PC-3 (cell line): ENCODE results near the gene OGFRL1. TPM values are rescaled to one million over a fixed set of nuclear protein-coding genes. Genes with fewer than 3 reads are reported as not detected.

ENCODE experiments used
- ATAC-seq: fragments of 200-7000 bp; cut with Tn5 transposase; 2 replicates; pipeline ENCODE4 v1.9.1; 2020; ENCODE audit warnings: mild to moderate bottlenecking, moderate library complexity
- BruUV-seq: library from RNA; stranded (reverse); fragments of 400-500 nt; replicated peaks from 2 replicates; lab custom pipeline; 2021; lab: Mats Ljungman, UMichigan
- CTCF ChIA-PET: fragments of 300-600 bp; sonication (Branson Sonifier 250); formaldehyde crosslinking; loops from one replicate; lab custom pipeline; 2022; ENCODE audit warnings: antibody characterized with exemption; lab: Charles Lee
- POLR2A ChIA-PET: fragments of 300-600 bp; sonication (Branson Sonifier 250); formaldehyde crosslinking; loops from one replicate; lab custom pipeline; 2022; ENCODE audit warnings: antibody characterized with exemption; ENCODE audit not compliant: unreplicated experiment; lab: Charles Lee
- DNase-seq: peaks from one replicate; pipeline ENCODE4 v3.0.0-alpha.2; 2015
- H2AFZ ChIP-seq: fragments of 300-600 bp; sonication (generic); 2 replicates; pipeline ENCODE4 v1.6.0; 2016; ENCODE audit warnings: antibody characterized with exemption, low read length
- H3F3A ChIP-seq: fragments of 300-600 bp; sonication (generic); one replicate; pipeline ENCODE4 v1.6.0; 2017; ENCODE audit warnings: antibody characterized with exemption, low read length, control low read depth, mild to moderate bottlenecking; ENCODE audit not compliant: unreplicated experiment
- H3K27ac ChIP-seq: fragments of 300-600 bp; sonication (generic); 2 replicates; pipeline ENCODE4 v1.5.1; 2016; ENCODE audit warnings: mild to moderate bottlenecking, low read length
- H3K27me3 ChIP-seq: fragments of 300-600 bp; sonication (generic); 2 replicates; pipeline ENCODE4 v1.6.1; 2016; ENCODE audit warnings: low read length, mixed read lengths
- H3K36me3 ChIP-seq: fragments of 300-600 bp; sonication (generic); 2 replicates; pipeline ENCODE4 v1.6.1; 2016; ENCODE audit warnings: low read depth, mixed run types, low read length, mixed read lengths
- H3K4me1 ChIP-seq: fragments of 300-600 bp; sonication (generic); 2 replicates; pipeline ENCODE4 v1.5.1; 2016; ENCODE audit warnings: low read length; ENCODE audit not compliant: insufficient read depth
- H3K4me2 ChIP-seq: fragments of 300-600 bp; sonication (generic); 2 replicates; pipeline ENCODE4 v1.6.0; 2016; ENCODE audit warnings: low read length
- H3K4me3 ChIP-seq: fragments of 300-600 bp; sonication (generic); 2 replicates; pipeline ENCODE4 v1.5.1; 2016; ENCODE audit warnings: mild to moderate bottlenecking, low read length, mixed read lengths
- H3K79me2 ChIP-seq: fragments of 300-600 bp; sonication (generic); 2 replicates; pipeline ENCODE4 v1.6.1; 2017; ENCODE audit warnings: low read length, mixed read lengths
- H3K9ac ChIP-seq: fragments of 300-600 bp; sonication (generic); 2 replicates; pipeline ENCODE4 v1.6.0; 2016; ENCODE audit warnings: mild to moderate bottlenecking, low read length
- H3K9me2 ChIP-seq: fragments of 300-600 bp; sonication (generic); replicated peaks from 2 replicates; pipeline ENCODE4 v1.6.1; 2016; ENCODE audit warnings: mixed run types, low read length, mixed read lengths
- H3K9me3 ChIP-seq: fragments of 300-600 bp; sonication (generic); 2 replicates; pipeline ENCODE4 v1.6.1; 2016; ENCODE audit warnings: low read length, mixed read lengths
- H4K20me1 ChIP-seq: fragments of 300-600 bp; sonication (generic); 2 replicates; pipeline ENCODE4 v1.6.1; 2016; ENCODE audit warnings: low read length, mixed read lengths
- CTCF ChIP-seq: fragments of 300-600 bp; sonication (generic); conservative IDR thresholded peaks from 2 replicates; pipeline ENCODE4 v1.5.1; 2017; ENCODE audit warnings: antibody characterized with exemption, low read depth, mild to moderate bottlenecking, low read length
- EZH2 ChIP-seq: fragments of 300-600 bp; sonication (generic); IDR thresholded peaks from one replicate; pipeline ENCODE4 v1.6.1; 2017; ENCODE audit warnings: antibody characterized with exemption, mild to moderate bottlenecking, low read length; ENCODE audit not compliant: unreplicated experiment
- EZH2phosphoT487 ChIP-seq: fragments of 300-600 bp; sonication (generic); IDR thresholded peaks from 2 replicates; pipeline ENCODE4 v1.6.1; 2018; ENCODE audit warnings: mild to moderate bottlenecking, antibody characterized with exemption, low read length, borderline replicate concordance
- intact Hi-C: fragments of 100-400 bp; cut with micrococcal nuclease; formaldehyde crosslinking; loops from 2 replicates; pipeline ENCODE4 v1.9.0; 2023
- total RNA-seq: library from RNA; depleted of rRNA; stranded (reverse); fragments of >200 nt; gene quantifications from 2 replicates; pipeline ENCODE4 v1.2.3, GENCODE V29; 2014

The OGFRL1 gene
- total RNA-seq, 1 experiment from 2014 or later, result 5.2 TPM

- POLR2A ChIA-PET, result no interaction called here
- H3K36me3 ChIP-seq, result 0 out of 2 replicates have a peak, but pooled peaks cover 6% of the 10 kb centered on the region
- H3K4me3 ChIP-seq, result no peak overlapping the region
- CTCF ChIA-PET, result no interaction called here
- intact Hi-C loops, result no loop called here
- H3K27me3 ChIP-seq, result no peaks in the 10 kb centered on the region
- H3F3A ChIP-seq, result no peaks in the 10 kb centered on the region
- no peak overlapping the region for H3K27ac ChIP-seq
- H3K9me3 ChIP-seq, result no peaks in the 10 kb centered on the region
- ATAC-seq (peak; percentile 31; the same call in 1 of the 2 replicates), DNase-seq (peak; percentile 74)
- H3K9me2 ChIP-seq, result no peaks in the 10 kb centered on the region
- no peak overlapping the region for H2AFZ ChIP-seq
- no peak overlapping the region for H3K9ac ChIP-seq
- peaks cover 29% of the 10 kb centered on the region for H3K4me1 ChIP-seq
- H3K4me2 ChIP-seq, result no peak overlapping the region
- TF ChIP-seq EZH2 (no peak), CTCF (no peak), EZH2phosphoT487 (no peak)
- no peaks in the 10 kb centered on the region for H4K20me1 ChIP-seq
- peaks cover 22% of the 10 kb centered on the region for H3K79me2 ChIP-seq
- BruUV-seq, result no TSS peak
Observed at GRCh38 chr6:71294121-71294523, 5.5 kb downstream of the OGFRL1 start.

- ChIA-PET POLR2A (no interaction called here), CTCF (no interaction called here)
- Histone ChIP-seq H3K4me3 (no peak overlapping the region), H3K4me1 (peaks cover 38% of the 10 kb centered on the region), H3K9me2 (no peaks in the 10 kb centered on the region), H3K27me3 (no peaks in the 10 kb centered on the region), H3F3A (peaks cover 5% of the 10 kb centered on the region), H3K9me3 (no peaks in the 10 kb centered on the region), H3K4me2 (no peak overlapping the region), H2AFZ (no peak overlapping the region), H4K20me1 (no peaks in the 10 kb centered on the region), H3K36me3 (0 out of 2 replicates have a peak, but pooled peaks cover 6% of the 10 kb centered on the region), H3K27ac (no peak overlapping the region), H3K9ac (no peak overlapping the region), H3K79me2 (no peaks in the 10 kb centered on the region)
- no peak for DNase-seq
- TF ChIP-seq CTCF, result no peak
- TF ChIP-seq EZH2phosphoT487, result no peak
- no peak for TF ChIP-seq EZH2
- no TSS peak for BruUV-seq
- intact Hi-C loops, result no loop called here
- no peak for ATAC-seq
Observed at GRCh38 chr6:71298459-71298858, 9.8 kb downstream of the OGFRL1 start.

GRCh38 chr6:71299541-71300470, 11.2 kb downstream of the OGFRL1 start:
- POLR2A ChIA-PET, result interaction anchor here (0.6 kb wide), 1 partner anchor 190 kb away, joined by 5 read pairs; no protein-coding TSS in a partner anchor

More at GRCh38 chr6:71299541-71300470, 11.2 kb downstream of the OGFRL1 start:
- H3K4me3 ChIP-seq, result no peak overlapping the region
- no peak for TF ChIP-seq EZH2phosphoT487
- no peak for TF ChIP-seq EZH2
- TF ChIP-seq CTCF, result no peak
- no peaks in the 10 kb centered on the region for H3K27me3 ChIP-seq
- intact Hi-C loops, result no loop called here
- 0 out of 2 replicates have a peak, but pooled peaks cover 6% of the 10 kb centered on the region for H3K36me3 ChIP-seq
- H3K79me2 ChIP-seq, result no peaks in the 10 kb centered on the region
- CTCF ChIA-PET, result no interaction called here
- DNase-seq, result peak; percentile 83
- no TSS peak for BruUV-seq
- H3K4me1 ChIP-seq, result peaks cover 26% of the 10 kb centered on the region
- peak overlapping the region; percentile 32; the same call in 1 of the 2 replicates for H3K4me2 ChIP-seq
- H3K27ac ChIP-seq, result peak overlapping the region; percentile 71
- no peak overlapping the region for H2AFZ ChIP-seq
- no peaks in the 10 kb centered on the region for H4K20me1 ChIP-seq
- no peaks in the 10 kb centered on the region for H3K9me2 ChIP-seq
- no peak overlapping the region for H3K9ac ChIP-seq
- H3K9me3 ChIP-seq, result no peaks in the 10 kb centered on the region
- H3F3A ChIP-seq, result peaks cover 5% of the 10 kb centered on the region
- ATAC-seq, result peak; percentile 84
